Mucosa of descending colon (tissue), 3 donors: Measurements from ENCODE around the gene MRS2. TPM values are rescaled to one million over a fixed set of nuclear protein-coding genes. Genes with fewer than 3 reads are reported as not detected.
"Not testable (repeated sequence)": the region's sequence is repeated elsewhere in the genome, so short reads cannot be mapped to it uniquely, and the experiment has no call there.

Source experiments
- ATAC-seq: fragments of 200-7000 bp; cut with Tn5 transposase; one replicate; pipeline ENCODE4 v1.9.1; 2020; ENCODE audit warnings: mild to moderate bottlenecking, moderate library complexity
- DNase-seq, 3 donors: peaks; one replicate each; pipeline ENCODE4 v3.0.0-alpha.2; 2020
- H3K36me3 ChIP-seq: fragments of 200-600 bp; one replicate; pipeline ENCODE4 v1.8.0; 2021; ENCODE audit warnings: low read depth, mild to moderate bottlenecking
- H3K4me1 ChIP-seq: fragments of 200-600 bp; one replicate; pipeline ENCODE4 v1.8.0; 2021; ENCODE audit warnings: low read depth, mild to moderate bottlenecking
- H3K4me3 ChIP-seq: fragments of 200-600 bp; one replicate; pipeline ENCODE4 v1.8.0; 2021; ENCODE audit warnings: mild to moderate bottlenecking
- H3K9me3 ChIP-seq: fragments of 200-600 bp; one replicate; pipeline ENCODE4 v1.8.0; 2021; ENCODE audit warnings: mild to moderate bottlenecking
- intact Hi-C, 2 donors: fragments of 100-400 bp; cut with DNase I in 1 of 2; cut with micrococcal nuclease in 1 of 2; formaldehyde crosslinking; loops; one replicate each; pipeline versions ENCODE4 v1.11.0 to v1.11.1; 2022; cut with DNase I, micrococcal nuclease
- total RNA-seq, 3 donors: library from RNA; stranded (reverse); fragmentation: NEBNext Ultra II Directional in 2 of 3; extraction: Animal tissue kit (Norgen Biotek cat#: 25700) in 2 of 3; gene quantifications; one replicate each; pipeline versions ENCODE4 v1.2.1 to v1.2.4, GENCODE V29; 2021 to 2023
- TF ChIP-seq, protein P1 (sequence below): fragments of 200-600 bp; IDR thresholded peaks from one replicate; pipeline ENCODE4 v1.8.0; 2022; ENCODE audit warnings: antibody characterized with exemption, mild to moderate bottlenecking
- donor health status: DM: no; HTN: no; CAD: no; lungs with moderate emphysema.
- donor health status: DM: no; HTN: no; CAD: no.
- donor health status: DM: no; HTN: yes; CAD: no.

Gene MRS2
- total RNA-seq, 3 donors from 2014 or later, result 25.4 to 32.1 (median 28.9) TPM

DNA sequence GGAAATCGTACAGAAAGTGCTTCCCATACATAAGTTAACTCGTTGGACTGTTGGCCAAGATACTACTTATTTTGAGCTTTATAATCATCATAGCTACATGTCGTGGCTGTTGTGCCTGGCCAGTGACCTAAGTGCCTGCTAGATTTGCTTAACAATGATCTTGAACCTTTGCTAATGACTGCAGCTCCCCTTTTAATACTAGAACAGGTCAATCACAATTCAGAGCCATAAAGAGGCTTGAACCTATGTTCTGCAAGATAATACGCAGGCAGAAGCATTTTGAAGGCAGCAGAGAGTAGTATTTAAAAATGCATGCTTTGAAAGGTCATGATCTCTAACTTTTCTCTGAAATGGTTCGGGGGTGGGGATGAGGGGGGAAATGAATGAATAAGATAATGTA is 2.5 kb downstream of the MRS2 start:
- Histone ChIP-seq H3K4me1 (peaks cover 11% of the 10 kb centered on the region), H3K4me3 (no peak overlapping the region), H3K9me3 (no peaks in the 10 kb centered on the region), H3K36me3 (no peaks in the 10 kb centered on the region)
- TF ChIP-seq, protein P1, sequence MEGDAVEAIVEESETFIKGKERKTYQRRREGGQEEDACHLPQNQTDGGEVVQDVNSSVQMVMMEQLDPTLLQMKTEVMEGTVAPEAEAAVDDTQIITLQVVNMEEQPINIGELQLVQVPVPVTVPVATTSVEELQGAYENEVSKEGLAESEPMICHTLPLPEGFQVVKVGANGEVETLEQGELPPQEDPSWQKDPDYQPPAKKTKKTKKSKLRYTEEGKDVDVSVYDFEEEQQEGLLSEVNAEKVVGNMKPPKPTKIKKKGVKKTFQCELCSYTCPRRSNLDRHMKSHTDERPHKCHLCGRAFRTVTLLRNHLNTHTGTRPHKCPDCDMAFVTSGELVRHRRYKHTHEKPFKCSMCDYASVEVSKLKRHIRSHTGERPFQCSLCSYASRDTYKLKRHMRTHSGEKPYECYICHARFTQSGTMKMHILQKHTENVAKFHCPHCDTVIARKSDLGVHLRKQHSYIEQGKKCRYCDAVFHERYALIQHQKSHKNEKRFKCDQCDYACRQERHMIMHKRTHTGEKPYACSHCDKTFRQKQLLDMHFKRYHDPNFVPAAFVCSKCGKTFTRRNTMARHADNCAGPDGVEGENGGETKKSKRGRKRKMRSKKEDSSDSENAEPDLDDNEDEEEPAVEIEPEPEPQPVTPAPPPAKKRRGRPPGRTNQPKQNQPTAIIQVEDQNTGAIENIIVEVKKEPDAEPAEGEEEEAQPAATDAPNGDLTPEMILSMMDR, result no peak
- ATAC-seq, result no peak
- intact Hi-C loops, result no loop called here
- DNase-seq, result no peak

DNA sequence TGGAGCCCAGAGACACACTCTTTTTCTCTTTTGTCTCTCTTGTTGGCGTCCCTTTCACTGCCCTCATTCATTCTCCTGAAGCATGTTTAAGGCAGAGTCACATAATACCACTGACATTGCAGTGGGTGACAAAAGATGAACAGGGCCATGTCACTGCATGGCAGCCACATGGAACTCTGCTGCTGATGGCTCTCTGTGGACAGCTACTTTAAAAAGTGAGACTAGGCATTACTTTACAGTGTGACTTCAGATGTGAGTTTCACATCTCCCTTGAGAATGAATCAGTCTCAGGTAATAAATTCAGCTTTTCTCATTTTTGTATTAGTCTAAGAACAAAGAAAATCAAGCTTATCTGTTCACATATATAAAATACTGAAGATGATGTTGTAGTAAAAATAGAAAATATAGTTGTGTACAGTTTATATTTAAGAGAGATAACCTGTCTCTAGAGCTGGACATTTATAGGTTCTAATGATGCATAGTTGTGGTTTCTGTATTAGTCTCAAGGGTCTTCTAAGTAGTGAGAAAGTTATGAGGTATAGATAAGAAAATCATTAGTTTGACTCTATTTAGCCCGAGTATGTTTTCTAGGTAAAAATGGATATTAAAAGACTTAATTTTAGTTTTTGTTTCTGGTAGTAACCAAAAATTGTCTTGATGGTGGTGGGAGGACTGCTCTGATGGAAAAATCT is 6.1 kb downstream of the MRS2 start:
- TF ChIP-seq, protein P1, result no peak
- DNase-seq, result no peak
- intact Hi-C loops, result no loop called here
- no peaks in the 10 kb centered on the region for H3K36me3 ChIP-seq
- H3K9me3 ChIP-seq, result no peaks in the 10 kb centered on the region
- peaks cover 11% of the 10 kb centered on the region for H3K4me1 ChIP-seq
- no peak overlapping the region for H3K4me3 ChIP-seq
- no peak for ATAC-seq

DNA sequence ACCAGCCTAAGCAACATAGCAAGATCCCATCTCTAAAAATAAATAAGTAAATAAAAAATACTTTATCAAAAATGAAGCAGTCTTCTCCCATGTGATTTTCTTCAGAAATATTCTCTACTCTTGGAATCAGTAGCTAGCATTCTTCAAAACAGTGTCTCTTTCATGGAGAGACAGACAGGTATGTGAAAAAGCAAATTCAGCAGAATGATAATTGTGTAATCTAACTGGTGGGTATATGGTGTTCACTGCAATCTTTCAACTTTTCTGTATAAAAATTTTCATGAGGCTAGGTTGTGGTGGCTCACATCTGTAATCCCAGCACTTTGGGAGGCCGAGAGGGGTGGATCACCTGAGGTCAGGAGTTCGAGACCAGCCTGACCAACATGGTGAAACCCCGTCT is 7.9 kb downstream of the MRS2 start:
- intact Hi-C loops, result no loop called here
- TF ChIP-seq, protein P1, result no peak
- H3K36me3 ChIP-seq, result no peaks in the 10 kb centered on the region
- DNase-seq (no peak), ATAC-seq (no peak)
- H3K4me3 ChIP-seq, result no peak overlapping the region
- H3K9me3 ChIP-seq, result no peaks in the 10 kb centered on the region
- no peaks in the 10 kb centered on the region for H3K4me1 ChIP-seq

DNA sequence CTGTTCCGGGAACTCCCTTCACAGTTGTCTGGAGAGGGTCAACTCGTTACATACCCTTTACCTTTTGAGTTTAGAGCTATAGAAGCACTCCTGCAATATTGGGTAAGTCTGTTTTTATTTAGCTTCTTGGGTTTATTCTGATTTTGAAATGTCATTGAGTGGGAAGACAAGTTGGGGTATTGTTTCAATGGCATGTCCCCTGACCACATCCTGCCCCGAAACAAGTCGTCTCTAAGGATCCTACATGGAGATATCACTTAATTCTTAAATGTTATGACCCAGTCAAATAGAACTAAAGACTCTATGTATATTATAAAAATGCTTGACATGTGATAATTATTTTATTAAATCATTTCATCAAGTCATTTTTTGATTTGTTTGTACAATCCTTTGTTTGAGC is 9.6 kb downstream of the MRS2 start:
- TF ChIP-seq, protein P1, result no peak
- H3K9me3 ChIP-seq, result no peaks in the 10 kb centered on the region

DNA sequence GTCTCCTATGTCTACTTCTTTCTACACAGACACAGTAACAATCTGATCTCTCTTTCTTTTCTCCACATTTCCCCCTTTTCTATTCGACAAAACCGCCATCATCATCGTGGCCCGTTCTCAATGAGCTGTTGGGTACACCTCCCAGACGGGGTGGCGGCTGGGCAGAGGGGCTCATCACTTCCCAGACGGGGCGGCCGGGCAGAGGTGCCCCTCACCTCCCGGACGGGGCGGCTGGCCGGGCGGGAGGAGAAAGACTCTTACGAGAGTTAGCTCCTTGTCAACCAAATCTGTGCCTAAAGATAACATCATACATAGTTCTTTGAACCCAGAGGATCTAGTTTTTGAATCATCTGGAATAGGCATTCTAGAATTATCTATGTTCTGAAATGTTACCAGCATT is 11.8 kb downstream of the MRS2 start:
- DNase-seq, H3K9me3 ChIP-seq, ATAC-seq, H3K4me1 ChIP-seq, intact Hi-C loops, H3K4me3 ChIP-seq: not testable (repeated sequence)
- H3K36me3 ChIP-seq, result peaks cover 13% of the 10 kb centered on the region

More for the DNA sequence above, 9.6 kb downstream of the MRS2 start:
- Histone ChIP-seq H3K4me1 (no peaks in the 10 kb centered on the region), H3K4me3 (no peak overlapping the region), H3K36me3 (peaks cover 4% of the 10 kb centered on the region)
- DNase-seq (no peak), ATAC-seq (no peak)
- intact Hi-C loops, result no loop called here

DNA sequence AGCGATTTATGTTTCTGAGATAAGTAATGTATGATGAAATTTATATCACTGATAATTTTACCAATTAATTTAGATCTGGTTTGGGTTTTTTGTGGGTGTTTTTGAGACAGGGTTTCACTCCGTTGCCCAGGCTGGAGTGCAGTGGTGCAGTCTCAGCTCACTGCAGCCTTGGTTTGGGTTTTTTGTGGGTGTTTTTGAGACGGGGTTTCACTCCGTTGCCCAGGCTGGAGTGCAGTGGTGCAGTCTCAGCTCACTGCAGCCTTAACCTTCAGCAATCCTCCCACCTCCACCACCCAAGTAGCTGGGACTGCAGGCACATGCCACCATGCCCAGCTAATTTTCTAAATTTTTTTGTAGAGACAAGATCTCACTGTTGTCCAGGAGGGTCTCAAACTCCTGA is 13.0 kb downstream of the MRS2 start:
- ATAC-seq (no peak), DNase-seq (no peak)
- intact Hi-C loops, result no loop called here
- peaks cover 13% of the 10 kb centered on the region for H3K36me3 ChIP-seq
- no peaks in the 10 kb centered on the region for H3K9me3 ChIP-seq
- H3K4me1 ChIP-seq, result no peaks in the 10 kb centered on the region
- TF ChIP-seq, protein P1, result no peak
- no peak overlapping the region for H3K4me3 ChIP-seq
